ENCODE measurements around the gene APOC3.

- TF ChIP-seq MXI1 (IDR thresholded peaks at IDR 0.05; ENCODE audit: borderline replicate concordance, low read depth, low read length) (no peak), FOS (IDR thresholded peaks at IDR 0.05; ENCODE audit: low read depth, low read length) (no peak), SMC3 (IDR thresholded peaks at IDR 0.05; ENCODE audit: low read depth, low read length) (no peak), RAD21 (IDR thresholded peaks at IDR 0.05; ENCODE audit: low read length) (no peak), POLR2A (IDR thresholded peaks at IDR 0.05; ENCODE audit: low read depth, low read length) (no peak), CHD1 (IDR thresholded peaks at IDR 0.05; ENCODE audit: low read depth, low read length) (no peak), USF2 (IDR thresholded peaks at IDR 0.05; ENCODE audit: low read depth, low read length) (no peak), MAFK (IDR thresholded peaks at IDR 0.05; ENCODE audit: low read depth, low read length) (no peak)
- TF ChIP-seq, protein P1, sequence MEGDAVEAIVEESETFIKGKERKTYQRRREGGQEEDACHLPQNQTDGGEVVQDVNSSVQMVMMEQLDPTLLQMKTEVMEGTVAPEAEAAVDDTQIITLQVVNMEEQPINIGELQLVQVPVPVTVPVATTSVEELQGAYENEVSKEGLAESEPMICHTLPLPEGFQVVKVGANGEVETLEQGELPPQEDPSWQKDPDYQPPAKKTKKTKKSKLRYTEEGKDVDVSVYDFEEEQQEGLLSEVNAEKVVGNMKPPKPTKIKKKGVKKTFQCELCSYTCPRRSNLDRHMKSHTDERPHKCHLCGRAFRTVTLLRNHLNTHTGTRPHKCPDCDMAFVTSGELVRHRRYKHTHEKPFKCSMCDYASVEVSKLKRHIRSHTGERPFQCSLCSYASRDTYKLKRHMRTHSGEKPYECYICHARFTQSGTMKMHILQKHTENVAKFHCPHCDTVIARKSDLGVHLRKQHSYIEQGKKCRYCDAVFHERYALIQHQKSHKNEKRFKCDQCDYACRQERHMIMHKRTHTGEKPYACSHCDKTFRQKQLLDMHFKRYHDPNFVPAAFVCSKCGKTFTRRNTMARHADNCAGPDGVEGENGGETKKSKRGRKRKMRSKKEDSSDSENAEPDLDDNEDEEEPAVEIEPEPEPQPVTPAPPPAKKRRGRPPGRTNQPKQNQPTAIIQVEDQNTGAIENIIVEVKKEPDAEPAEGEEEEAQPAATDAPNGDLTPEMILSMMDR (conservative IDR thresholded peaks at IDR 0.05; ENCODE audit: low read depth, low read length): no peak
- TF ChIP-seq, protein P2, sequence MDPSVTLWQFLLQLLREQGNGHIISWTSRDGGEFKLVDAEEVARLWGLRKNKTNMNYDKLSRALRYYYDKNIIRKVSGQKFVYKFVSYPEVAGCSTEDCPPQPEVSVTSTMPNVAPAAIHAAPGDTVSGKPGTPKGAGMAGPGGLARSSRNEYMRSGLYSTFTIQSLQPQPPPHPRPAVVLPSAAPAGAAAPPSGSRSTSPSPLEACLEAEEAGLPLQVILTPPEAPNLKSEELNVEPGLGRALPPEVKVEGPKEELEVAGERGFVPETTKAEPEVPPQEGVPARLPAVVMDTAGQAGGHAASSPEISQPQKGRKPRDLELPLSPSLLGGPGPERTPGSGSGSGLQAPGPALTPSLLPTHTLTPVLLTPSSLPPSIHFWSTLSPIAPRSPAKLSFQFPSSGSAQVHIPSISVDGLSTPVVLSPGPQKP (IDR thresholded peaks at IDR 0.05; ENCODE audit: borderline replicate concordance, low read depth, low read length): no peak
These were observed 16.5 kb upstream of the APOC3 start for GRCh38 chr11:116813170-116813569.
